HL-60 (cell line): ENCODE data around the gene TSHZ2.

Experiments used
- DNase-seq, 2 experiments: peaks; one replicate each; pipeline ENCODE4 v3.0.0-alpha.2; 2010 to 2020; ENCODE audit warnings: low read depth in 1 of 2, low spot score in 1 of 2
- H3K27ac ChIP-seq: fragments of 250-450 bp; sonication (Bioruptor Pico); replicated peaks from 2 replicates; pipeline ENCODE4 v1.5.1; 2020; ENCODE audit warnings: mild to moderate bottlenecking, moderate library complexity
- H3K27me3 ChIP-seq: fragments of 250-450 bp; sonication (Bioruptor Pico); 2 replicates; pipeline ENCODE4 v1.5.1; 2021; ENCODE audit warnings: mild to moderate bottlenecking, moderate library complexity; ENCODE audit not compliant: insufficient read depth, poor library complexity, severe bottlenecking
- H3K4me3 ChIP-seq: replicated peaks from 2 replicates; pipeline ENCODE4 v1.5.1; 2011; ENCODE audit warnings: mild to moderate bottlenecking, control low read depth, low read length; ENCODE audit not compliant: insufficient read depth
- GABPA ChIP-seq: IDR thresholded peaks from 2 replicates; pipeline ENCODE4 v1.6.1; 2012; ENCODE audit warnings: low read depth
- POLR2AphosphoS5 ChIP-seq: IDR thresholded peaks from 2 replicates; pipeline ENCODE4 v1.6.1; 2012; ENCODE audit warnings: low read depth
- REST ChIP-seq: IDR thresholded peaks from 2 replicates; pipeline ENCODE4 v1.6.1; 2012; ENCODE audit warnings: low read depth; ENCODE audit not compliant: insufficient replicate concordance
- SPI1 ChIP-seq: IDR thresholded peaks from 2 replicates; pipeline ENCODE4 v1.6.1; 2012; ENCODE audit warnings: low read depth, mild to moderate bottlenecking, borderline replicate concordance
- TF ChIP-seq, protein P1 (sequence below): IDR thresholded peaks from one replicate; pipeline ENCODE4 v1.5.1; 2011; ENCODE audit warnings: low read length, control low read depth, inconsistent platforms; ENCODE audit not compliant: insufficient read depth

TSHZ2 gene

GRCh38 chr20:53292347-53292746 lies 320.2 kb downstream of the TSHZ2 start:
- peaks cover 2% of the 10 kb centered on the region for H3K27me3 ChIP-seq
- TF ChIP-seq SPI1, result no peak
- no peak for TF ChIP-seq POLR2AphosphoS5
- TF ChIP-seq, protein P1, sequence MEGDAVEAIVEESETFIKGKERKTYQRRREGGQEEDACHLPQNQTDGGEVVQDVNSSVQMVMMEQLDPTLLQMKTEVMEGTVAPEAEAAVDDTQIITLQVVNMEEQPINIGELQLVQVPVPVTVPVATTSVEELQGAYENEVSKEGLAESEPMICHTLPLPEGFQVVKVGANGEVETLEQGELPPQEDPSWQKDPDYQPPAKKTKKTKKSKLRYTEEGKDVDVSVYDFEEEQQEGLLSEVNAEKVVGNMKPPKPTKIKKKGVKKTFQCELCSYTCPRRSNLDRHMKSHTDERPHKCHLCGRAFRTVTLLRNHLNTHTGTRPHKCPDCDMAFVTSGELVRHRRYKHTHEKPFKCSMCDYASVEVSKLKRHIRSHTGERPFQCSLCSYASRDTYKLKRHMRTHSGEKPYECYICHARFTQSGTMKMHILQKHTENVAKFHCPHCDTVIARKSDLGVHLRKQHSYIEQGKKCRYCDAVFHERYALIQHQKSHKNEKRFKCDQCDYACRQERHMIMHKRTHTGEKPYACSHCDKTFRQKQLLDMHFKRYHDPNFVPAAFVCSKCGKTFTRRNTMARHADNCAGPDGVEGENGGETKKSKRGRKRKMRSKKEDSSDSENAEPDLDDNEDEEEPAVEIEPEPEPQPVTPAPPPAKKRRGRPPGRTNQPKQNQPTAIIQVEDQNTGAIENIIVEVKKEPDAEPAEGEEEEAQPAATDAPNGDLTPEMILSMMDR, result no peak
- no peak for TF ChIP-seq GABPA
- no peak for TF ChIP-seq REST
- no peak for DNase-seq
- H3K4me3 ChIP-seq, result no peak overlapping the region
- no peak overlapping the region for H3K27ac ChIP-seq

DNA sequence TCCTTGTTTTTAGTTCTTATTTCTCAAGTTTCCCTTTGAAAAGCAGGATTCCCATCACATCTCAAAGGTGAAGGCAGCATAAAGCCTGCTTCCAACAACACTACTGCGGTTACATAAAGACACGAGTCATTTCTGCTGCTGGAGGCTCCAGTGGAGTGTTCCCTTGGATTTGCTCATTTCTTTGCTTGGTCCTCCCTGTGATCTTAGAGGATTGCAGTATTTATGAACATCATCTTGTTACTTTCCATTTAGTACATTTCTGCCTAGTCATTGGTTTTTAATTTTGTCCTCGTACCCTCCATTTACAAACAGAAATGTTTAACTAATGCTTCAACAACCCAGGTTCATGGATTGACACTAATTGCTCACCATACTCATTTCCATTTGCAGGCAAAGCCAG lies 322.6 kb downstream of the TSHZ2 start:
- TF ChIP-seq SPI1 (no peak), GABPA (no peak), POLR2AphosphoS5 (no peak), REST (no peak)
- TF ChIP-seq, protein P1, result no peak
- Histone ChIP-seq H3K4me3 (no peak overlapping the region), H3K27ac (no peak overlapping the region), H3K27me3 (peaks cover 2% of the 10 kb centered on the region)
- no peak for DNase-seq

DNA sequence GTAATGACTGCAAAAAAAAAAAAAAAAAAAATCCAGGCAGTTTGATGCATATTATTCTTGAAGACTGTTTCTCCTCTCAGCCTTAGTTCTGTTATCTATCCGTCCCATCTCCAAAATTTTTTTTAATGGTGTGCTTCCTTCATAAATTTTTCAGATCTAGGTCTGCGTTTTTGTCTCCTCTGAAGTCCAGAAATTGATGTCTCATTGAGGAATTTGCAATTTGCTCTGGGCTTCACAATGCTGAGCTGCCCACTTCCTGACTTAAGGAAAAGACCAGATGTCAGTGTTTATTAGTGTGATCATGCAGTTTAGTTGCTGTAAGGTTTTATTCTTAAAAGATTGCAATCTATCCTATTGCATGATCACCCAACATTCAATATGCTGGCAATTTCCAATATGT lies 323.9 kb downstream of the TSHZ2 start:
- TF ChIP-seq POLR2AphosphoS5 (no peak), REST (no peak), GABPA (no peak), SPI1 (no peak)
- TF ChIP-seq, protein P1, result no peak
- H3K27ac ChIP-seq, result no peak overlapping the region
- DNase-seq, result no peak
- H3K27me3 ChIP-seq, result peaks cover 2% of the 10 kb centered on the region
- H3K4me3 ChIP-seq, result no peak overlapping the region
